GM12878 (cell line): ENCODE results near the gene TYK2. TPM values are rescaled to one million over a fixed set of nuclear protein-coding genes. Genes with fewer than 3 reads are reported as not detected.

Experiments
- ATAC-seq: fragments of 200-7000 bp; cut with Tn5 transposase; 3 replicates; pipeline ENCODE4 v1.9.1; 2020; ENCODE audit warnings: mild to moderate bottlenecking, moderate library complexity
- BruUV-seq: library from RNA; stranded (reverse); fragments of 400-500 nt; replicated peaks from 2 replicates; lab custom pipeline; 2021; lab: Mats Ljungman, UMichigan
- CTCF ChIA-PET: fragments of 300-600 bp; sonication (Branson Sonifier 250); formaldehyde crosslinking; extraction: SDS; loops from one replicate; lab custom pipeline; 2021; ENCODE audit warnings: inconsistent platforms; lab: Yijun Ruan, JAX
- POLR2A ChIA-PET: fragments of 350-600 bp; formaldehyde crosslinking; extraction: SDS; loops from one replicate; lab custom pipeline; 2021; ENCODE audit warnings: inconsistent platforms; lab: Charles Lee
- RAD21 ChIA-PET: fragments of 300-600 bp; sonication (Branson Sonifier 250); formaldehyde crosslinking; loops from one replicate; lab custom pipeline; 2023; ENCODE audit warnings: antibody characterized with exemption; ENCODE audit not compliant: unreplicated experiment; lab: Charles Lee
- SMC1A ChIA-PET: fragments of 300-600 bp; sonication (Branson Sonifier 250); formaldehyde crosslinking; loops from one replicate; lab custom pipeline; 2023; ENCODE audit not compliant: unreplicated experiment, uncharacterized antibody; lab: Charles Lee
- DNase-seq: peaks from one replicate; pipeline ENCODE4 v3.0.0-alpha.2; 2011; ENCODE audit warnings: low read depth, low spot score
- FAIRE-seq: peaks from 3 replicates; lab custom pipeline; 2011; peaks lifted over from hg19 to GRCh38; lab: Jason Lieb, UNC
- H2AFZ ChIP-seq: 2 replicates; pipeline ENCODE4 v1.6.0; 2011; ENCODE audit warnings: low read depth, low read length, control low read depth; ENCODE audit not compliant: control insufficient read depth
- H3K27ac ChIP-seq: 2 replicates; pipeline ENCODE4 v1.5.1; 2011; ENCODE audit warnings: control low read depth; ENCODE audit not compliant: control insufficient read depth, insufficient read depth
- H3K27me3 ChIP-seq, 2 experiments: replicated peaks in 1 of 2; 2 replicates each; pipeline versions ENCODE4 v1.6.0 to v1.6.1; 2011; ENCODE audit warnings: low read length in 1 of 2; ENCODE audit not compliant: control insufficient read depth in 2 of 2, insufficient read depth in 2 of 2
- H3K36me3 ChIP-seq, 2 experiments: 2 replicates each; pipeline ENCODE4 v1.5.1; 2011; ENCODE audit warnings: low read length in 1 of 2; ENCODE audit not compliant: control insufficient read depth in 2 of 2, insufficient read depth in 2 of 2
- H3K4me1 ChIP-seq: 2 replicates; pipeline ENCODE4 v1.6.1; 2011; ENCODE audit warnings: mild to moderate bottlenecking, low read length, moderate library complexity, mixed read lengths; ENCODE audit not compliant: control insufficient read depth, insufficient read depth
- H3K4me2 ChIP-seq: 2 replicates; pipeline ENCODE4 v1.6.0; 2011; ENCODE audit warnings: control low read depth; ENCODE audit not compliant: control insufficient read depth, insufficient read depth
- H3K4me3 ChIP-seq: fragments of 200-600 bp; sonication (generic); 2 replicates; pipeline ENCODE4 v1.5.1; 2016
- H3K79me2 ChIP-seq: 2 replicates; pipeline ENCODE4 v1.6.0; 2011; ENCODE audit warnings: low read length; ENCODE audit not compliant: control insufficient read depth, insufficient read depth
- H3K9ac ChIP-seq: 2 replicates; pipeline ENCODE4 v1.8.0; 2011; ENCODE audit warnings: low read length, control low read depth, mixed read lengths; ENCODE audit not compliant: control insufficient read depth, insufficient read depth
- H3K9me3 ChIP-seq: replicated peaks from 3 replicates; pipeline ENCODE4 v1.5.1; 2011; ENCODE audit warnings: mild to moderate bottlenecking, low read length; ENCODE audit not compliant: control insufficient read depth, insufficient read depth
- H4K20me1 ChIP-seq: 2 replicates; pipeline ENCODE4 v1.6.0; 2011; ENCODE audit not compliant: control insufficient read depth, insufficient read depth
- BHLHE40 ChIP-seq, 2 experiments: fragments of 450-650 bp in 1 of 2; IDR thresholded peaks; 2 replicates each; pipeline ENCODE4 v1.6.1; 2011 to 2017; ENCODE audit warnings: low read depth in 2 of 2, borderline replicate concordance in 1 of 2, improper control_type of control experiment in 1 of 2, low read length in 1 of 2, mild to moderate bottlenecking in 1 of 2
- CBX3 ChIP-seq: fragments of 200-600 bp; sonication (generic); IDR thresholded peaks from 2 replicates; pipeline ENCODE4 v1.6.1; 2016; ENCODE audit warnings: low read depth, borderline replicate concordance
- CHD2 ChIP-seq: IDR thresholded peaks from 2 replicates; pipeline ENCODE4 v1.6.1; 2011; ENCODE audit warnings: low read depth, low read length, improper control_type of control experiment, borderline replicate concordance
- EED ChIP-seq: sonication (generic); IDR thresholded peaks from 2 replicates; pipeline ENCODE4 v1.6.1; 2016; ENCODE audit warnings: antibody characterized with exemption, low read depth
- EZH2 ChIP-seq: IDR thresholded peaks from 2 replicates; pipeline ENCODE4 v1.6.1; 2012; ENCODE audit warnings: low read depth, mild to moderate bottlenecking, control low read depth, inconsistent platforms, low read length, borderline replicate concordance; ENCODE audit not compliant: control insufficient read depth
- IKZF2 ChIP-seq, 2 experiments: fragments of 450-650 bp; IDR thresholded peaks; 2 replicates each; pipeline ENCODE4 v1.6.1; 2017; ENCODE audit warnings: mild to moderate bottlenecking in 2 of 2, moderate library complexity in 2 of 2
- POLR2A ChIP-seq: IDR thresholded peaks from 2 replicates; pipeline ENCODE4 v1.6.1; 2011; ENCODE audit warnings: low read depth, mild to moderate bottlenecking, low read length
- RAD51 ChIP-seq: fragments of 450-650 bp; IDR thresholded peaks from 2 replicates; pipeline ENCODE4 v1.6.1; 2016; ENCODE audit warnings: moderate library complexity, mild to moderate bottlenecking, inconsistent platforms
- WGBS: methylation state at CpG from one replicate; pipeline ENCODE4 v1.1.6; 2016; ENCODE audit warnings: low lambda C conversion rate; ENCODE audit not compliant: insufficient replicate concordance, insufficient coverage; ENCODE audit errors: missing lambda C conversion rate; 5-methylcytosine and 5-hydroxymethylcytosine counted together
- in situ Hi-C: fragments of 300-500 bp; cut with MboI; formaldehyde crosslinking; loops from 9 replicates; pipeline ENCODE4 v1.14.3; 2018; ENCODE audit warnings: mixed read lengths
- intact Hi-C: fragments of 100-400 bp; cut with micrococcal nuclease; formaldehyde crosslinking; loops from one replicate; pipeline ENCODE4 v1.14.2; 2022; ENCODE audit not compliant: unreplicated experiment
- polyA plus RNA-seq, 11 experiments: library from polyadenylated mRNA; depleted of rRNA in 4 of 11; unstranded in 6 of 11; stranded (reverse) in 5 of 11; fragments of >200 nt; fragmentation: Nextera tagmentation in 4 of 11; fragmentation: Illumina TruSeq in 1 of 11; extraction: Ambion mirVana in 4 of 11; extraction: Trizol in 1 of 11; gene quantifications; 1 replicate in 1 of 11; 2 replicates in 10 of 11; pipeline versions ENCODE4 v1.2.1 to v1.2.3, GENCODE V29; 2011 to 2016; ENCODE audit warnings: inconsistent platforms in 2 of 11, missing spikeins in 2 of 11, low read depth in 1 of 11
- total RNA-seq, 4 experiments: library from RNA; depleted of rRNA in 3 of 4; stranded (reverse); fragments of >200 nt in 3 of 4; fragmentation: Illumina TruSeq in 1 of 4; extraction: Trizol in 1 of 4; gene quantifications; 2 replicates each; pipeline versions ENCODE4 v1.2.1 to v1.2.3, GENCODE V29; 2013 to 2021
- TF ChIP-seq, protein P1 (sequence below): IDR thresholded peaks from 2 replicates; pipeline ENCODE4 v1.6.1; 2012; ENCODE audit warnings: low read length, inconsistent platforms
- TF ChIP-seq, protein P2 (sequence below): fragments of 450-650 bp; IDR thresholded peaks from 2 replicates; pipeline ENCODE4 v1.6.1; 2016; ENCODE audit warnings: mild to moderate bottlenecking
- TF ChIP-seq, protein P3 (sequence below): fragments of 450-650 bp; IDR thresholded peaks from 2 replicates; pipeline ENCODE4 v1.6.1; 2018; ENCODE audit warnings: mild to moderate bottlenecking, low read depth, moderate library complexity; ENCODE audit not compliant: partially characterized antibody
- TF ChIP-seq, protein P4 (sequence below): fragments of 450-650 bp; IDR thresholded peaks from 2 replicates; pipeline ENCODE4 v1.6.1; 2017; ENCODE audit warnings: mild to moderate bottlenecking

TYK2 gene
- total and polyA plus RNA-seq, 10 of the 15 experiments (the other 5 are each of a cell fraction or from before 2014, with no cell fraction given): 36.4 to 364 (median 179) TPM

DNA sequence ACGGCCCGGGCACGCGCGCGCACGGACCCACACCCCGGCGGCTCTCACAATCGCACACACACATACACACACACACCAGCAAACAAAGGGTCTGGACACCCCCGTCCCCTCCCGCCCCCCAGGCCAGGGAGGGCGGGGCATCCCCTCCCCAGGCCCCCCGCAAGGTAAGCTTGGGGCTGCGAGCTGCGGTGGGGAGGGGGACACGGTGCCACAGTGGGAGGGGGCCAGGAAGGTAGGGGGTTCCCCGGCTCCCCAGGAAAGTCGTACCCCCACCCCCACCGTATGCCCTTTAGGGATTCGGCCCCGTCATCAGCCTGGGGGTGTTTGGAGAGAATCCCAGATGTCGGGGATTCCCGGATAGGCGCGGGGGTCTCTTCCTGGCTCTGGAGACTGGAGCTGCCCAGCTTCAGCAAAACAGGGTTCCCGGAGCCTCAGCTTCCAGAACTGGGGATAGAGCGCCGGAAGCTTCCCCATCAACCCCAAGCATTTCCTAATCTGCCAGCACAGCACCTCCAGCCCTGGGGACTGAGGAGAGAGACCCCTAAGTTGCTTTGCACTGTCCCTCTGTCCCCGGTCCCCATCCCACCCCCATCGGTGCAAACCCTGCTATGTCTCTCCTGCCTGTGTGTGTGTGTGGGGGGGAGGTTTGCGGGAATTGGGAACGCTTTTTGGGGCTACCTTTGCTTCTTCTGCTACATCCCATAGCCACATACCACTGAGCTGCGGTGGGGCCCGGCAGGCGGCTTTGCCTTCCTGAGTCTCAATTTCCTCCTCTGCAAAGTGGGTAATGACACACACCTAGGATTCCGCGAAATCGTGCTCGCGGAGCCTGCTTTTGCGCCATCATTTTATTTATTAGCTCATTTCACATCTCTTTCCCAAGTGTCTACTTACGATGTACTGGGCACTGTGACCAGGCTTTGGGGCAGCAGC is 24.8 kb upstream of the TYK2 start:
- Histone ChIP-seq H3K27me3 (peaks cover 0 to 3% of the 10 kb centered on the region in 2 experiments; a peak in 2 of 4 replicates), H3K27ac (no peak overlapping the region), H3K36me3 (peaks cover 0 to 4% of the 10 kb centered on the region in 2 experiments; a peak in 2 of 4 replicates), H3K9ac (peak overlapping the region; percentile 26; the same call in 1 of the 2 replicates), H4K20me1 (0 out of 2 replicates have a peak, but pooled peaks cover 3% of the 10 kb centered on the region), H3K4me1 (peaks cover 43% of the 10 kb centered on the region), H3K4me3 (peak overlapping the region; percentile 95), H3K79me2 (peaks cover 31% of the 10 kb centered on the region), H2AFZ (peak overlapping the region; percentile 30; the same call in 1 of the 2 replicates), H3K9me3 (no peaks in the 10 kb centered on the region), H3K4me2 (peak overlapping the region; percentile 99)
- ATAC-seq (no peak), FAIRE-seq (no peak), DNase-seq (no peak)
- WGBS: 15% methylated on average over 36 of the region's 43 CpGs
- intact Hi-C loops (loop anchor here (2.0 to 10.0 kb wide), 5 partner anchors 20 to 162 kb away; partner anchors contain the start of genes CDKN2D, KEAP1 and KRI1), in situ Hi-C loops (no loop called here)
- ChIA-PET RAD21 (interaction anchor here (0.5 to 7.8 kb wide), 13 partner anchors 8 to 297 kb away, joined by 3 to 209 read pairs (median 5); partner anchors contain the start of genes ICAM1, PDE4A, QTRT1 and TYK2), SMC1A (interaction anchor here (1.0 to 16.0 kb wide), 7 partner anchors 10 to 247 kb away, joined by 3 to 364 read pairs (median 5); partner anchors contain the start of genes ICAM1 and PDE4A), CTCF (interaction anchor here (0.6 to 28.5 kb wide), 15 partner anchors 16 to 294 kb away, joined by 3 to 1053 read pairs (median 3); partner anchors contain the start of genes ICAM1 and PDE4A), POLR2A (interaction anchor here (1.1 to 8.3 kb wide), 8 partner anchors 7 to 136 kb away, joined by 3 to 122 read pairs (median 11); partner anchors contain the start of gene PDE4A)
- no TSS peak for BruUV-seq
- peak; percentile 59 for TF ChIP-seq EED
- TF ChIP-seq, protein P1, sequence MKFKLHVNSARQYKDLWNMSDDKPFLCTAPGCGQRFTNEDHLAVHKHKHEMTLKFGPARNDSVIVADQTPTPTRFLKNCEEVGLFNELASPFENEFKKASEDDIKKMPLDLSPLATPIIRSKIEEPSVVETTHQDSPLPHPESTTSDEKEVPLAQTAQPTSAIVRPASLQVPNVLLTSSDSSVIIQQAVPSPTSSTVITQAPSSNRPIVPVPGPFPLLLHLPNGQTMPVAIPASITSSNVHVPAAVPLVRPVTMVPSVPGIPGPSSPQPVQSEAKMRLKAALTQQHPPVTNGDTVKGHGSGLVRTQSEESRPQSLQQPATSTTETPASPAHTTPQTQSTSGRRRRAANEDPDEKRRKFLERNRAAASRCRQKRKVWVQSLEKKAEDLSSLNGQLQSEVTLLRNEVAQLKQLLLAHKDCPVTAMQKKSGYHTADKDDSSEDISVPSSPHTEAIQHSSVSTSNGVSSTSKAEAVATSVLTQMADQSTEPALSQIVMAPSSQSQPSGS: no peak
- TF ChIP-seq, protein P2, sequence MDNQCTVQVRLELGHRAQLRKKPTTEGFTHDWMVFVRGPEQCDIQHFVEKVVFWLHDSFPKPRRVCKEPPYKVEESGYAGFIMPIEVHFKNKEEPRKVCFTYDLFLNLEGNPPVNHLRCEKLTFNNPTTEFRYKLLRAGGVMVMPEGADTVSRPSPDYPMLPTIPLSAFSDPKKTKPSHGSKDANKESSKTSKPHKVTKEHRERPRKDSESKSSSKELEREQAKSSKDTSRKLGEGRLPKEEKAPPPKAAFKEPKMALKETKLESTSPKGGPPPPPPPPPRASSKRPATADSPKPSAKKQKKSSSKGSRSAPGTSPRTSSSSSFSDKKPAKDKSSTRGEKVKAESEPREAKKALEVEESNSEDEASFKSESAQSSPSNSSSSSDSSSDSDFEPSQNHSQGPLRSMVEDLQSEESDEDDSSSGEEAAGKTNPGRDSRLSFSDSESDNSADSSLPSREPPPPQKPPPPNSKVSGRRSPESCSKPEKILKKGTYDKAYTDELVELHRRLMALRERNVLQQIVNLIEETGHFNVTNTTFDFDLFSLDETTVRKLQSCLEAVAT: peak; percentile 86
- peak in 1 of 2 experiments; percentile 29; a peak in 2 of 4 replicates for TF ChIP-seq IKZF2 (IDR thresholded peaks at IDR 0.05)
- no peak for TF ChIP-seq CBX3
- peak; percentile 53; the same call in 1 of the 2 replicates for TF ChIP-seq POLR2A
- TF ChIP-seq EZH2: no peak
- 0 out of 4 replicates have a peak, but pooled peaks of 1 of the 2 experiments have one; percentile 56 for TF ChIP-seq BHLHE40 (IDR thresholded peaks at IDR 0.05; ENCODE audit: borderline replicate concordance in 1 of 2, low read depth in 2 of 2, low read length in 1 of 2)
- TF ChIP-seq, protein P3, sequence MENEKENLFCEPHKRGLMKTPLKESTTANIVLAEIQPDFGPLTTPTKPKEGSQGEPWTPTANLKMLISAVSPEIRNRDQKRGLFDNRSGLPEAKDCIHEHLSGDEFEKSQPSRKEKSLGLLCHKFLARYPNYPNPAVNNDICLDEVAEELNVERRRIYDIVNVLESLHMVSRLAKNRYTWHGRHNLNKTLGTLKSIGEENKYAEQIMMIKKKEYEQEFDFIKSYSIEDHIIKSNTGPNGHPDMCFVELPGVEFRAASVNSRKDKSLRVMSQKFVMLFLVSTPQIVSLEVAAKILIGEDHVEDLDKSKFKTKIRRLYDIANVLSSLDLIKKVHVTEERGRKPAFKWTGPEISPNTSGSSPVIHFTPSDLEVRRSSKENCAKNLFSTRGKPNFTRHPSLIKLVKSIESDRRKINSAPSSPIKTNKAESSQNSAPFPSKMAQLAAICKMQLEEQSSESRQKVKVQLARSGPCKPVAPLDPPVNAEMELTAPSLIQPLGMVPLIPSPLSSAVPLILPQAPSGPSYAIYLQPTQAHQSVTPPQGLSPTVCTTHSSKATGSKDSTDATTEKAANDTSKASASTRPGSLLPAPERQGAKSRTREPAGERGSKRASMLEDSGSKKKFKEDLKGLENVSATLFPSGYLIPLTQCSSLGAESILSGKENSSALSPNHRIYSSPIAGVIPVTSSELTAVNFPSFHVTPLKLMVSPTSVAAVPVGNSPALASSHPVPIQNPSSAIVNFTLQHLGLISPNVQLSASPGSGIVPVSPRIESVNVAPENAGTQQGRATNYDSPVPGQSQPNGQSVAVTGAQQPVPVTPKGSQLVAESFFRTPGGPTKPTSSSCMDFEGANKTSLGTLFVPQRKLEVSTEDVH: no peak
- TF ChIP-seq CHD2: no peak; the same call in 1 of the 2 replicates
- no peak for TF ChIP-seq RAD51
- TF ChIP-seq, protein P4, sequence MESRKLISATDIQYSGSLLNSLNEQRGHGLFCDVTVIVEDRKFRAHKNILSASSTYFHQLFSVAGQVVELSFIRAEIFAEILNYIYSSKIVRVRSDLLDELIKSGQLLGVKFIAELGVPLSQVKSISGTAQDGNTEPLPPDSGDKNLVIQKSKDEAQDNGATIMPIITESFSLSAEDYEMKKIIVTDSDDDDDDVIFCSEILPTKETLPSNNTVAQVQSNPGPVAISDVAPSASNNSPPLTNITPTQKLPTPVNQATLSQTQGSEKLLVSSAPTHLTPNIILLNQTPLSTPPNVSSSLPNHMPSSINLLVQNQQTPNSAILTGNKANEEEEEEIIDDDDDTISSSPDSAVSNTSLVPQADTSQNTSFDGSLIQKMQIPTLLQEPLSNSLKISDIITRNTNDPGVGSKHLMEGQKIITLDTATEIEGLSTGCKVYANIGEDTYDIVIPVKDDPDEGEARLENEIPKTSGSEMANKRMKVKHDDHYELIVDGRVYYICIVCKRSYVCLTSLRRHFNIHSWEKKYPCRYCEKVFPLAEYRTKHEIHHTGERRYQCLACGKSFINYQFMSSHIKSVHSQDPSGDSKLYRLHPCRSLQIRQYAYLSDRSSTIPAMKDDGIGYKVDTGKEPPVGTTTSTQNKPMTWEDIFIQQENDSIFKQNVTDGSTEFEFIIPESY: peak; percentile 87
